NT2/D1 (cell line): ENCODE measurements around the gene SREK1.

ENCODE experiments used
- DNase-seq: peaks from one replicate; pipeline ENCODE4 v3.0.0-alpha.2; 2011; ENCODE audit warnings: low read depth, low spot score
- H3K27me3 ChIP-seq: 2 replicates; pipeline ENCODE4 v1.6.0; 2011; ENCODE audit warnings: mild to moderate bottlenecking; ENCODE audit not compliant: insufficient read length, insufficient read depth
- H3K36me3 ChIP-seq: 2 replicates; pipeline ENCODE4 v1.6.1; 2011; ENCODE audit warnings: mild to moderate bottlenecking, low read length, mixed read lengths; ENCODE audit not compliant: insufficient read depth, insufficient read length
- H3K4me1 ChIP-seq: 2 replicates; pipeline ENCODE4 v1.5.1; 2011; ENCODE audit not compliant: insufficient read depth, insufficient read length
- H3K4me3 ChIP-seq: 2 replicates; pipeline ENCODE4 v1.5.1; 2011; ENCODE audit warnings: low read depth; ENCODE audit not compliant: insufficient read length
- H3K9ac ChIP-seq: 2 replicates; pipeline ENCODE4 v1.6.0; 2011; ENCODE audit warnings: low read depth; ENCODE audit not compliant: insufficient read length
- H3K9me3 ChIP-seq: 2 replicates; pipeline ENCODE4 v1.5.1; 2011; ENCODE audit warnings: mild to moderate bottlenecking, low read length; ENCODE audit not compliant: insufficient read depth
- SUZ12 ChIP-seq: IDR thresholded peaks from 2 replicates; pipeline ENCODE4 v1.6.1; 2011; ENCODE audit not compliant: insufficient read length, insufficient read depth; ENCODE audit errors: extremely low read depth
- YY1 ChIP-seq: IDR thresholded peaks from 2 replicates; pipeline ENCODE4 v1.6.1; 2011; ENCODE audit not compliant: insufficient read length, insufficient read depth
- ZNF274 ChIP-seq: IDR thresholded peaks from 2 replicates; pipeline ENCODE4 v1.6.1; 2011; ENCODE audit warnings: mild to moderate bottlenecking, low read depth, low read length

Gene SREK1

DNA sequence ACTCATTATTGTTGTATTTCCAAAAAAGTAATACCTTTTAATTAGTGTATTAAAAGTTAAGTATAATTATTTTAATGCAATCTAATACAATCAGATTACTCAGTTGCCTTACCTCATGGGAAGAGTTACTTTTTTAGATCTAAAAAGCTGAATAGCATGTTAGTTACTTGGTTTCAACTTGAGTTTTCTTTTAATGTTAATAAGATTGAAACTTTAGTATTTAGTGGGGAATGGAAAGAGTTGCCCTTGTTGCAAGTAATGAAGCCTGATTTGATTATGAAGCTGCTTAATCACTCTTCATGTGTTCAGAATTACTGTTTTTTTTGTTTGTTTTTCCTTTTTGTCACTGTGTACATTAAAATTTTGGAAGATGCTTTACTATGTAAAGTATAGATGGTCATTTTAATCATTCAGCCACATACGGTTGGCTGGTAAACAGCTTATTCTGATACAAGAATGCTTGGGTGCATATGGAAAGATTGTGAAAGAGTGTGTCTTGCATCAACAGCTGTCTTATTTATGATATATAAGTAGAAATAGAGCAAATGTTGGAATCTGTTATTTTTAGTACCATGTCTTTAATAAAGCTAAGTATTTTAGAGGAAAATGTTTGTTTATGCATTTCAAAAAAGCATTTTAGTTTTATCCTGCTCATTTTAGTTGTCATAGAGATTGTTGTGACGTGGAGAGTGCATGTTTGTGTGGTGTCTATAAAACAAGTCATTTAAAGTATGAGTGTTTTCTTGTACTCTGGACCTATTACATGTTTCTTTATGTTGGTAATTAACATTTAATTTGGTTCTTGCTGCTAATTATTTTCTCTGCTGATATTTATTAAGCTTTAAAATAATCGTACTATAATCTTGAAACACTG is 36.4 kb downstream of the SREK1 start:
- DNase-seq, result no peak
- H3K4me3 ChIP-seq, result no peak overlapping the region
- no peaks in the 10 kb centered on the region for H3K4me1 ChIP-seq
- H3K9me3 ChIP-seq, result no peaks in the 10 kb centered on the region
- H3K36me3 ChIP-seq, result peaks cover 47% of the 10 kb centered on the region
- TF ChIP-seq ZNF274, result no peak
- TF ChIP-seq YY1, result no peak
- TF ChIP-seq SUZ12, result no peak
- H3K9ac ChIP-seq, result no peak overlapping the region
- no peaks in the 10 kb centered on the region for H3K27me3 ChIP-seq

DNA sequence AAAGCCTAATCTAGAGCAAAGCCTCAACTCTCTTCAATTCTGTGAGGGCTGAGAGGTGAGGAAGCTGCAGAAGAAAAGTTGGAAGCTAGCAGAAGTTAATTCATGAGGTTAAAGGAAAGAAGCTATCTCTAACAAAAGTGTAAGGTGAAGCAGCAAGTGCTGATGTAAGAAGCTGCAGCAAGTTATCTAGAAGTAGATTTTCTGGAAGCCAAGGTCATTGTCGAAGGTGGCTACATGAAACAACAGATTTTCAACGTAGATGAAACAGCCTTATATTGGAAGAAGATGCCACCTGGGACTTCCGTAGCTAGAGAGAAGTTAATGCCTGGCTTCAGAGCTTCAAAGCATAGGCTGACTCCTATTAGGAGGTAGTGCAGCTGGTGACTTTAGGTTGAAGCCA is 42.0 kb downstream of the SREK1 start:
- Histone ChIP-seq H3K4me3 (no peak overlapping the region), H3K27me3 (no peaks in the 10 kb centered on the region), H3K9ac (no peak overlapping the region), H3K4me1 (no peaks in the 10 kb centered on the region), H3K9me3 (no peaks in the 10 kb centered on the region), H3K36me3 (peaks cover 7% of the 10 kb centered on the region)
- TF ChIP-seq ZNF274 (no peak), SUZ12 (no peak), YY1 (no peak)
- DNase-seq, result no peak

DNA sequence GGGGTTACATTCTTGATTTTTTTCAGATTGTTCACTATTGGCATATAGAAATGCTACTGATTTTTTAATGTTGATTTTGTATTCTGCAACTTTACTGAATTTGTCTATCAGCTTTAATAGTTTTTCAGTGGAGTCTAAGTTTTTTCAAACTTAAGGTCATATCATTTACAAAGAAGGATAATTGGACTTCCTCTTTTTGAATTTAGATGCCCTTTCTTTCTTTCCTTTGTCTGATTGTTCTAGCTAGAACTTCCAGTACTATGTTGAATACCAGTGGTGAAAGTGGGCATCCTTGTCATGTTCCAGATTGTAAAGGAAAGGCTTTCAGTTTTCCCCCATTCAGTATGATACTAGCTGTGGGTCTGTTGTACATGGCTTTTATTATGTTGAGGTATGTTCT is 49.3 kb downstream of the SREK1 start:
- DNase-seq, result no peak
- TF ChIP-seq ZNF274 (no peak), SUZ12 (no peak), YY1 (no peak)
- Histone ChIP-seq H3K4me1 (peaks cover 2% of the 10 kb centered on the region), H3K36me3 (no peaks in the 10 kb centered on the region), H3K9ac (no peak overlapping the region), H3K4me3 (no peak overlapping the region), H3K9me3 (no peaks in the 10 kb centered on the region), H3K27me3 (no peaks in the 10 kb centered on the region)

DNA sequence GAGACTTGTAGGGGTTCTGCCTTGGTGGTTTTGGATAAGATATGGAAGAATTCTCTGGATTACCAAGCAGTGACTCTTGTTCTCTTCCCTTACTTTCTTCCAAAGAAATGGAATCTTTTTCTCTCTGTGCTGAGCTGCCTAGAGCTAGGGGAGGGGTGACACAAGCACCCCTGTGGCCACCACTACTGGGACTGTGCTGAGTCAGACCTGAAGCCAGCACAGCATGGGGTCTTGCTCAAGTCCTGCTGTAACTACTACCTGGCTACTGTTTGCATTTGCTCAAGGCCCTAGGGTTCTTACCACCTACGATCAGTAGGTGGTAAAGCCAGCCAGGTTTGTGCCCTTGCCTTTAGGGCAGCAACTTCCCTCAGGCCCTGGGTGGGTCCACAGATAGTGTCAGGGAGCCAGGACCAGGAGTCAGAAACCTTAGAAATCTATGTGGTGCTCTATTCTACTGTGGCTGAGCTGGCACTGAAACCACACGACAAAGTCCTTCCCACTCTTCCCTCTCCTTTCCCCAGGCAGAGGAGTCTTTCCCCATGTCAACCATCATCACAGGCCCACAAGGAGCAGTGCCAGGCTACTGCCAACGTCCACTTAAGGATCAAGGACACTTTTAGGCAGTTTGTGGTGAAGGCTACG is 53.8 kb downstream of the SREK1 start:
- H3K9me3 ChIP-seq, result no peaks in the 10 kb centered on the region
- no peak for DNase-seq
- TF ChIP-seq YY1 (no peak), ZNF274 (no peak), SUZ12 (no peak)
- H3K9ac ChIP-seq, result no peak overlapping the region
- no peaks in the 10 kb centered on the region for H3K36me3 ChIP-seq
- H3K4me1 ChIP-seq, result peaks cover 6% of the 10 kb centered on the region
- no peaks in the 10 kb centered on the region for H3K27me3 ChIP-seq
- no peak overlapping the region for H3K4me3 ChIP-seq

DNA sequence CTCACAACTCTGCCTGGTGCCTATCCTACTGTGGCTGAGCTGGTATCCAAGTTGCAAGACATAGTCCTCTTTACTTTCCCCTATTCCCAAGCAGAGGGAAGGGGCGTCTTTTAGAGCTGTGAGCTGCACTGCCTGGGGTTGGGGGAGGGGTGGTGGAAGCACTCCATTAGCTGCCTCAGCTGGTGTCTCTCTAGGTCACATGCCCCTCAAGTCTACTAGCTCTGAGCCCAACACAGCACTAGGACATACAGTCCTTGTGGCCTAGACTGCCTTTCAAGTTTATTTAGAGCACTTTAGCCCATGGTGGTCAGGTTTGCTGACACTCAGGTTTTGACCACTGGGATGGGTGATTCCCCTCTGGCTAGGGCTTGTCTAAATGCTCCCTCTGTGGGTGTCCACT is 54.7 kb downstream of the SREK1 start:
- Histone ChIP-seq H3K9ac (no peak overlapping the region), H3K4me1 (peaks cover 6% of the 10 kb centered on the region), H3K4me3 (no peak overlapping the region), H3K9me3 (no peaks in the 10 kb centered on the region), H3K36me3 (no peaks in the 10 kb centered on the region), H3K27me3 (no peaks in the 10 kb centered on the region)
- DNase-seq, result no peak
- TF ChIP-seq YY1 (no peak), SUZ12 (no peak), ZNF274 (no peak)

DNA sequence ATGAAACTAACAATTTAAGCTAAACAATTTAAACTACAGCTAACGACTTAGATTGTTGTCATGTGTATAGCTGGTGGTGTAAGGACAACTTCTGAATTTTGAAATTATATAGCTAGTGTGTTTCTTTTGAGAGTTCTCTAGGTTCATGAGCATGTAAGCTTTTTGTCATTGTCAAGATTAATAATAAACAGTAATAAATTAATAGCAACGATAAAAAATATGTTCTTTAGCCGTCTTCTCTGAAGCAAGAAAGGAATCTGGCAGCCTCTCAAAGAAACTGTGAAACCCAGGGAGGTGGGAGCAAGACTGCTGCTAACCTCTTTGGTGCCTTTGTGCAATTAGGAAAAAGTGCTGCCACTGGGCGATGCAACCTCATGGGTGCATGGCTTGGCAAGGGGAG is 59.4 kb downstream of the SREK1 start:
- no peak for DNase-seq
- TF ChIP-seq ZNF274 (no peak), YY1 (no peak), SUZ12 (no peak)
- H3K27me3 ChIP-seq, result no peaks in the 10 kb centered on the region
- no peak overlapping the region for H3K4me3 ChIP-seq
- peaks cover 4% of the 10 kb centered on the region for H3K4me1 ChIP-seq
- H3K9me3 ChIP-seq, result no peaks in the 10 kb centered on the region
- no peaks in the 10 kb centered on the region for H3K36me3 ChIP-seq
- no peak overlapping the region for H3K9ac ChIP-seq

DNA sequence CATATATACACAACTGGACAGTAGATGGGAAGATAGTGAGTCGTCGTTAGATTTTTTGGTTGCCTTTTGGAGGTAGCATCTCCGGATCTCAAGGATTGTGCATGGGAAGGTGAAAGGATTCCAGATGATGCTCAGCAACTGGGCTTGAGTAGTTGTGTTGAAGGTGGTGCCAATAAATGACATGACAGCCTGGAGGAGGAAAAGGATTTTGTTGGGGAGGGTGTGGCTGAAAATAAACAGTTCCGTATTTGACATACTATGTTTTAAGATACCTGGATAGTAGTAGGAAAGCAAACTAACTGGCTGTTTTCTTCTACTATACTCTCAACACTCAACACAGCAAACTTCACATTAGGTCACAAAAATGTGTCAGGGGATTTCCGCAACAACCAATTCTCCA is 62.4 kb downstream of the SREK1 start:
- Histone ChIP-seq H3K36me3 (no peaks in the 10 kb centered on the region), H3K4me1 (no peaks in the 10 kb centered on the region), H3K27me3 (no peaks in the 10 kb centered on the region), H3K9me3 (no peaks in the 10 kb centered on the region), H3K9ac (no peak overlapping the region), H3K4me3 (no peak overlapping the region)
- no peak for DNase-seq
- TF ChIP-seq YY1, result no peak
- TF ChIP-seq SUZ12, result no peak
- no peak for TF ChIP-seq ZNF274
